NT2/D1 (cell line): ENCODE data around the gene BZW1.
A peak's percentile ranks its signal among the peaks of the same experiment; 100 is the strongest.
"Not testable (repeated sequence)": the region's sequence is repeated elsewhere in the genome, so short reads cannot be mapped to it uniquely, and the experiment has no call there.

Experiments used
- DNase-seq: peaks from one replicate; pipeline ENCODE4 v3.0.0-alpha.2; 2011; ENCODE audit warnings: low read depth, low spot score
- H3K27me3 ChIP-seq: 2 replicates; pipeline ENCODE4 v1.6.0; 2011; ENCODE audit warnings: mild to moderate bottlenecking; ENCODE audit not compliant: insufficient read length, insufficient read depth
- H3K36me3 ChIP-seq: 2 replicates; pipeline ENCODE4 v1.6.1; 2011; ENCODE audit warnings: mild to moderate bottlenecking, low read length, mixed read lengths; ENCODE audit not compliant: insufficient read depth, insufficient read length
- H3K4me1 ChIP-seq: 2 replicates; pipeline ENCODE4 v1.5.1; 2011; ENCODE audit not compliant: insufficient read depth, insufficient read length
- H3K4me3 ChIP-seq: 2 replicates; pipeline ENCODE4 v1.5.1; 2011; ENCODE audit warnings: low read depth; ENCODE audit not compliant: insufficient read length
- H3K9ac ChIP-seq: 2 replicates; pipeline ENCODE4 v1.6.0; 2011; ENCODE audit warnings: low read depth; ENCODE audit not compliant: insufficient read length
- H3K9me3 ChIP-seq: 2 replicates; pipeline ENCODE4 v1.5.1; 2011; ENCODE audit warnings: mild to moderate bottlenecking, low read length; ENCODE audit not compliant: insufficient read depth
- SUZ12 ChIP-seq: IDR thresholded peaks from 2 replicates; pipeline ENCODE4 v1.6.1; 2011; ENCODE audit not compliant: insufficient read length, insufficient read depth; ENCODE audit errors: extremely low read depth
- YY1 ChIP-seq: IDR thresholded peaks from 2 replicates; pipeline ENCODE4 v1.6.1; 2011; ENCODE audit not compliant: insufficient read length, insufficient read depth
- ZNF274 ChIP-seq: IDR thresholded peaks from 2 replicates; pipeline ENCODE4 v1.6.1; 2011; ENCODE audit warnings: mild to moderate bottlenecking, low read depth, low read length

The BZW1 gene

GRCh38 chr2:200809506-200810251 lies 2.0 kb upstream of the BZW1 start:
- DNase-seq: no peak
- no peaks in the 10 kb centered on the region for H3K4me1 ChIP-seq
- TF ChIP-seq YY1 (no peak), ZNF274 (no peak), SUZ12 (no peak)
- H3K4me3 ChIP-seq: no peak overlapping the region
- no peak overlapping the region for H3K9ac ChIP-seq
- H3K27me3 ChIP-seq: no peaks in the 10 kb centered on the region
- peaks cover 21% of the 10 kb centered on the region for H3K36me3 ChIP-seq
- no peaks in the 10 kb centered on the region for H3K9me3 ChIP-seq

GRCh38 chr2:200810252-200810997 lies 1.3 kb upstream of the BZW1 start:
- Histone ChIP-seq H3K27me3 (no peaks in the 10 kb centered on the region), H3K9ac (peak overlapping the region; percentile 82), H3K9me3 (no peaks in the 10 kb centered on the region), H3K36me3 (peaks cover 28% of the 10 kb centered on the region), H3K4me3 (peak overlapping the region; percentile 50), H3K4me1 (no peaks in the 10 kb centered on the region)
- DNase-seq: no peak
- TF ChIP-seq SUZ12 (no peak), ZNF274 (no peak), YY1 (no peak)

GRCh38 chr2:200810998-200811332 lies 745 bp upstream of the BZW1 start:
- no peak for DNase-seq
- peaks cover 34% of the 10 kb centered on the region for H3K36me3 ChIP-seq
- peak overlapping the region; percentile 82 for H3K9ac ChIP-seq
- peak overlapping the region; percentile 50 for H3K4me3 ChIP-seq
- no peaks in the 10 kb centered on the region for H3K4me1 ChIP-seq
- TF ChIP-seq ZNF274 (no peak), YY1 (no peak), SUZ12 (no peak)
- H3K27me3 ChIP-seq: no peaks in the 10 kb centered on the region
- no peaks in the 10 kb centered on the region for H3K9me3 ChIP-seq

GRCh38 chr2:200812122-200813022 lies 662 bp downstream of the BZW1 start:
- Histone ChIP-seq H3K9me3 (no peaks in the 10 kb centered on the region), H3K9ac (peak overlapping the region; percentile 96), H3K36me3 (peaks cover 48% of the 10 kb centered on the region), H3K4me3 (peak overlapping the region; percentile 90), H3K4me1 (no peaks in the 10 kb centered on the region), H3K27me3 (no peaks in the 10 kb centered on the region)
- DNase-seq: no peak
- TF ChIP-seq ZNF274: no peak
- no peak for TF ChIP-seq YY1
- no peak for TF ChIP-seq SUZ12

GRCh38 chr2:200814276-200814815 lies 2.6 kb downstream of the BZW1 start:
- Histone ChIP-seq H3K36me3 (peaks cover 67% of the 10 kb centered on the region), H3K4me1 (no peaks in the 10 kb centered on the region), H3K4me3 (no peak overlapping the region), H3K9me3 (no peaks in the 10 kb centered on the region), H3K9ac (no peak overlapping the region), H3K27me3 (no peaks in the 10 kb centered on the region)
- TF ChIP-seq ZNF274 (no peak), YY1 (no peak), SUZ12 (no peak)
- no peak for DNase-seq

GRCh38 chr2:200814917-200815316 lies 3.2 kb downstream of the BZW1 start:
- no peak for DNase-seq
- Histone ChIP-seq H3K9me3 (no peaks in the 10 kb centered on the region), H3K27me3 (no peaks in the 10 kb centered on the region), H3K4me1 (no peaks in the 10 kb centered on the region), H3K9ac (no peak overlapping the region), H3K4me3 (no peak overlapping the region), H3K36me3 (peaks cover 73% of the 10 kb centered on the region)
- TF ChIP-seq ZNF274: no peak

GRCh38 chr2:200818732-200819131 lies 7.0 kb downstream of the BZW1 start:
- not testable (repeated sequence) for H3K4me1 ChIP-seq, H3K9ac ChIP-seq, H3K9me3 ChIP-seq, DNase-seq, H3K4me3 ChIP-seq, H3K27me3 ChIP-seq
- H3K36me3 ChIP-seq: peaks cover 85% of the 10 kb centered on the region
